KMS-11 (cell line): Measurements from ENCODE around the gene GREM1.

Experiments
- H2AFZ ChIP-seq: fragments of 200-600 bp; sonication (generic); 2 replicates; pipeline ENCODE4 v1.6.1; 2016; ENCODE audit warnings: antibody characterized with exemption, mixed run types, low read depth
- H3K27ac ChIP-seq: fragments of 200-600 bp; sonication (generic); 2 replicates; pipeline ENCODE4 v1.6.1; 2016; ENCODE audit warnings: mild to moderate bottlenecking, mixed run types
- H3K27me3 ChIP-seq: fragments of 200-600 bp; sonication (generic); 2 replicates; pipeline ENCODE4 v1.6.1; 2017; ENCODE audit warnings: mild to moderate bottlenecking, low read depth, mixed run types, moderate library complexity; ENCODE audit not compliant: insufficient read depth
- H3K36me3 ChIP-seq: fragments of 200-600 bp; sonication (generic); 2 replicates; pipeline ENCODE4 v1.6.1; 2017; ENCODE audit warnings: mild to moderate bottlenecking, mixed run types; ENCODE audit not compliant: insufficient read depth
- H3K4me1 ChIP-seq: fragments of 200-600 bp; sonication (generic); 2 replicates; pipeline ENCODE4 v1.6.1; 2016; ENCODE audit warnings: mild to moderate bottlenecking, low read depth, mixed run types; ENCODE audit not compliant: poor library complexity, severe bottlenecking
- H3K4me2 ChIP-seq: fragments of 200-600 bp; sonication (generic); 2 replicates; pipeline ENCODE4 v1.7.0; 2016; ENCODE audit warnings: mild to moderate bottlenecking, mixed run types
- H3K4me3 ChIP-seq: fragments of 200-600 bp; sonication (generic); IDR thresholded peaks from 2 replicates; pipeline ENCODE4 v1.6.1; 2017; ENCODE audit warnings: low read depth, low read length, mixed read lengths; ENCODE audit not compliant: insufficient read depth
- H3K79me2 ChIP-seq: fragments of 200-600 bp; sonication (generic); 2 replicates; pipeline ENCODE4 v1.6.1; 2016; ENCODE audit warnings: low read depth, mixed run types; ENCODE audit not compliant: insufficient read depth
- H3K9ac ChIP-seq: fragments of 200-600 bp; sonication (generic); 2 replicates; pipeline ENCODE4 v1.6.1; 2016; ENCODE audit warnings: mild to moderate bottlenecking, mixed run types
- H4K20me1 ChIP-seq: fragments of 200-600 bp; sonication (generic); 2 replicates; pipeline ENCODE4 v1.6.1; 2016; ENCODE audit warnings: mild to moderate bottlenecking, mixed run types; ENCODE audit not compliant: insufficient read depth
- CTCF ChIP-seq: fragments of 200-600 bp; sonication (generic); conservative IDR thresholded peaks from 2 replicates; pipeline ENCODE4 v1.6.1; 2017; ENCODE audit warnings: low read depth, mild to moderate bottlenecking, antibody characterized with exemption, low read length, moderate library complexity, mixed read lengths

GREM1 gene

GRCh38 chr15:32683906-32684584, 33.8 kb upstream of the GREM1 start:
- Histone ChIP-seq H3K36me3 (no peaks in the 10 kb centered on the region), H3K79me2 (no peaks in the 10 kb centered on the region), H3K4me2 (no peak overlapping the region), H4K20me1 (no peaks in the 10 kb centered on the region), H3K27me3 (no peaks in the 10 kb centered on the region), H2AFZ (no peak overlapping the region), H3K4me1 (no peaks in the 10 kb centered on the region), H3K9ac (no peak overlapping the region), H3K4me3 (no peak overlapping the region), H3K27ac (no peak overlapping the region)
- TF ChIP-seq CTCF = no peak

GRCh38 chr15:32685576-32685975, 32.2 kb upstream of the GREM1 start:
- H3K27me3 ChIP-seq = no peaks in the 10 kb centered on the region
- no peak overlapping the region for H3K27ac ChIP-seq
- no peaks in the 10 kb centered on the region for H4K20me1 ChIP-seq
- H3K9ac ChIP-seq = no peak overlapping the region
- no peak overlapping the region for H3K4me2 ChIP-seq
- H3K4me3 ChIP-seq = no peak overlapping the region
- H3K36me3 ChIP-seq = no peaks in the 10 kb centered on the region
- H3K4me1 ChIP-seq = no peaks in the 10 kb centered on the region
- no peak for TF ChIP-seq CTCF
- H2AFZ ChIP-seq = no peak overlapping the region
- H3K79me2 ChIP-seq = no peaks in the 10 kb centered on the region

DNA sequence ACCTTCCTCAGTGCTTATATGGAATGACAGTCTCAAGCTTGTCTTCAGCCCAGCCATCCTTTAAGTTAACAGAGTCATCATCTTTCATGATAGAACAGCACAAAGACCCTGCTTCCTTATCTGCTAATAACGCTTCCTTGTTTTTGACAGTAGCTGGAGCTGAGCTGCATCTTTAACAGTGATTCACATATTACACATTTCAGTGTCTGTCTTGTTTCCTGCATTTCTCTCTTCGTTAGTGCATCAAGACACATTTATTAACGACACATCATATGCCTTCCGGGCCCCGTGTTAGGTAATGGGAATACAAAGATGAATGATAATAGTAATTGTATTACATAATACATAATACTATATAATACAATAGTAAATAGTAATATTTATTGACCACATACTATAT, 30.2 kb upstream of the GREM1 start:
- no peak overlapping the region for H3K9ac ChIP-seq
- no peak overlapping the region for H3K4me3 ChIP-seq
- H3K27ac ChIP-seq = no peak overlapping the region
- H2AFZ ChIP-seq = no peak overlapping the region
- no peak for TF ChIP-seq CTCF
- H4K20me1 ChIP-seq = no peaks in the 10 kb centered on the region
- H3K4me1 ChIP-seq = no peaks in the 10 kb centered on the region
- no peaks in the 10 kb centered on the region for H3K36me3 ChIP-seq
- H3K4me2 ChIP-seq = no peak overlapping the region
- no peaks in the 10 kb centered on the region for H3K27me3 ChIP-seq
- no peaks in the 10 kb centered on the region for H3K79me2 ChIP-seq

DNA sequence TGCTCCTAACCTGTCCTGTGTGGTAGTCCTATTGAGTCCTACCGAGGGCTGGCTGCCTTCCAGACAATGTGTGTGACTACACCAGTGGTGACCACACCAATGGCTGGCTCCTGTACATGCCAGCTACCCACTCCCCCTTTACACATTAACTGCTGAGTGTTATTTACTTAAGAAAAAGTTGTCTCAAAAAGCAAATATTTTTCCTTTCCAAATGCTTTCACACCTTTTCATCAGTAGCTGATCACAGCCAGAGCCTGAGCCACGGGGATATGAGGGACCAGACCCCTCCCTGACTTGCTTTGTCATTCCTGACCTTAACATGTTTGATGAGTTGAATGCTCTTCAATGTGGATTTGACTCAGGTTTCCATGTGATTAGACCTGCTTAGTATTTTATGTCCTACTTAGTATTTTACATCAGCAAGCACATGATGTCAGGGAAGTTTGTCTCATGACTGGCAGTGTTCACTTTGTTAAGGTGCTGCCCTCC, 29.6 kb upstream of the GREM1 start:
- Histone ChIP-seq H3K4me3 (no peak overlapping the region), H3K4me1 (no peaks in the 10 kb centered on the region), H3K9ac (no peak overlapping the region), H3K27me3 (no peaks in the 10 kb centered on the region), H3K4me2 (no peak overlapping the region), H4K20me1 (no peaks in the 10 kb centered on the region), H3K79me2 (no peaks in the 10 kb centered on the region), H3K36me3 (no peaks in the 10 kb centered on the region), H3K27ac (no peak overlapping the region), H2AFZ (no peak overlapping the region)
- TF ChIP-seq CTCF = no peak
